PFSK-1 (cell line): ENCODE data around the gene TBXAS1.

Experiments
- FOXP2 ChIP-seq: optimal IDR thresholded peaks from 2 replicates; pipeline ENCODE3; 2011; ENCODE audit warnings: borderline replicate concordance, control low read depth, inconsistent platforms; ENCODE audit not compliant: insufficient read depth; ENCODE audit errors: extremely low read length, extremely low read depth
- POLR2AphosphoS5 ChIP-seq: IDR thresholded peaks from 2 replicates; pipeline ENCODE4 v1.6.1; 2012; ENCODE audit warnings: low read depth, mild to moderate bottlenecking, control low read depth, low read length, moderate library complexity
- SIN3A ChIP-seq: IDR thresholded peaks from 2 replicates; pipeline ENCODE4 v1.6.1; 2012; ENCODE audit warnings: mild to moderate bottlenecking, low read length, moderate library complexity, borderline replicate concordance; ENCODE audit not compliant: insufficient read depth
- TAF1 ChIP-seq: IDR thresholded peaks from 2 replicates; pipeline ENCODE4 v1.6.1; 2012; ENCODE audit warnings: low read length, control low read depth, borderline replicate concordance; ENCODE audit not compliant: insufficient read depth
- TF ChIP-seq, protein P1 (sequence below), 2 experiments: IDR thresholded peaks; 2 replicates each; pipeline versions ENCODE4 v1.6.1 to v1.8.0; 2011 to 2012; ENCODE audit warnings: low read depth in 2 of 2, low read length in 2 of 2, control low read depth in 1 of 2, inconsistent platforms in 1 of 2, mild to moderate bottlenecking in 1 of 2, moderate library complexity in 1 of 2; ENCODE audit not compliant: insufficient read depth in 1 of 2

TBXAS1 gene

DNA sequence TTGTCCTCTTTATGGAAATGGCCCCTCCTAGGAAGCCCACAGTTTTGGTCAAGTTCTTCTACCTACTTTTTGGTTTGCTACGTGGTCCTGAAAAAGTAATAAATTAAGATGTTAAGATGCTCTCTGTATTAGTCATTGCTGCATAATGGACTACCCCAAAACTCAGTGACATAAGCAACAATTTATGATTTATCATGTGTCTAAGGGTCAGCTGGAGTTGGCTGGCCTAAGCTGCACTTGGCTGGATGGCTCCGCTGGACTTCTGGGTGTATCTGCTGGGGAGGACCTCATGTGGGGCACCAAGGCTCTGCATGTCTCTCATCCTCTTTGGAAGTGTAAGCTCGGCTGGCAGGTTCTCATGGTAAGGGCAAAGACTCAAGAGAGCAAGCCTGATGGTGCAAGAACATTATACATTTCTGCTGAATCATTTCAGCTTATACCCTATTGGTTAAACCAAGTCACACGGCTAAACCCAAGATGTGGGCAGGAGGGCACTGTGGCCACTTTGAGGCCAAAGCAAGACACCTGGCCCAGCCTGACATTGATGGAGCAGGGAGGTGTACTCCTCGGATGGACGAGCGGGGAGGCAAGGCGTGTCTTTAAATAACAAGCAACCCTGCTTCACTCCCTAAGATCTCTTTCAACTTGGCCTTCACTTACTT is 47.7 kb downstream of the TBXAS1 start:
- no peak for TF ChIP-seq SIN3A

DNA sequence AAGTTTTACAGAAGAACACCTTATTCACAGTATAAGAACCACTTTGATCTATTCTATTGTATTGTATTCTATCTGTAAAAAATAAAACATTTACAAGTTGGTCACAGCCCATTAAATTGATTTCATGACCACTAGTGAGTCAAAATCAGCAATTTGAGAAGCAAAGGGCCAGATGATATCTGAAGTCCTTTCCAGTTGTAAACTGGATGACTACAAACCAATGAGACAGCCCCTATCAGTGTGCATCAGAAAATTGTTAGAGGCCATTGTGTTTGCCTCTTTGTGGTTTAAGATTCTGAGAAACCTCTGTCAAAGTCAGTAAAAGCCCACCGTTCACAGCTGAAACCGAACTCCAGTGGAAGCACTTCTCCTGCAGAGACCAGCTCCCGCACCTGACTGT is 54.8 kb downstream of the TBXAS1 start:
- TF ChIP-seq FOXP2 (no peak), TAF1 (no peak), SIN3A (no peak), POLR2AphosphoS5 (no peak)
- TF ChIP-seq, protein P1, sequence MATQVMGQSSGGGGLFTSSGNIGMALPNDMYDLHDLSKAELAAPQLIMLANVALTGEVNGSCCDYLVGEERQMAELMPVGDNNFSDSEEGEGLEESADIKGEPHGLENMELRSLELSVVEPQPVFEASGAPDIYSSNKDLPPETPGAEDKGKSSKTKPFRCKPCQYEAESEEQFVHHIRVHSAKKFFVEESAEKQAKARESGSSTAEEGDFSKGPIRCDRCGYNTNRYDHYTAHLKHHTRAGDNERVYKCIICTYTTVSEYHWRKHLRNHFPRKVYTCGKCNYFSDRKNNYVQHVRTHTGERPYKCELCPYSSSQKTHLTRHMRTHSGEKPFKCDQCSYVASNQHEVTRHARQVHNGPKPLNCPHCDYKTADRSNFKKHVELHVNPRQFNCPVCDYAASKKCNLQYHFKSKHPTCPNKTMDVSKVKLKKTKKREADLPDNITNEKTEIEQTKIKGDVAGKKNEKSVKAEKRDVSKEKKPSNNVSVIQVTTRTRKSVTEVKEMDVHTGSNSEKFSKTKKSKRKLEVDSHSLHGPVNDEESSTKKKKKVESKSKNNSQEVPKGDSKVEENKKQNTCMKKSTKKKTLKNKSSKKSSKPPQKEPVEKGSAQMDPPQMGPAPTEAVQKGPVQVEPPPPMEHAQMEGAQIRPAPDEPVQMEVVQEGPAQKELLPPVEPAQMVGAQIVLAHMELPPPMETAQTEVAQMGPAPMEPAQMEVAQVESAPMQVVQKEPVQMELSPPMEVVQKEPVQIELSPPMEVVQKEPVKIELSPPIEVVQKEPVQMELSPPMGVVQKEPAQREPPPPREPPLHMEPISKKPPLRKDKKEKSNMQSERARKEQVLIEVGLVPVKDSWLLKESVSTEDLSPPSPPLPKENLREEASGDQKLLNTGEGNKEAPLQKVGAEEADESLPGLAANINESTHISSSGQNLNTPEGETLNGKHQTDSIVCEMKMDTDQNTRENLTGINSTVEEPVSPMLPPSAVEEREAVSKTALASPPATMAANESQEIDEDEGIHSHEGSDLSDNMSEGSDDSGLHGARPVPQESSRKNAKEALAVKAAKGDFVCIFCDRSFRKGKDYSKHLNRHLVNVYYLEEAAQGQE (IDR thresholded peaks at IDR 0.05; ENCODE audit: insufficient read depth in 1 of 2, low read depth in 2 of 2, low read length in 2 of 2), result no peak

DNA sequence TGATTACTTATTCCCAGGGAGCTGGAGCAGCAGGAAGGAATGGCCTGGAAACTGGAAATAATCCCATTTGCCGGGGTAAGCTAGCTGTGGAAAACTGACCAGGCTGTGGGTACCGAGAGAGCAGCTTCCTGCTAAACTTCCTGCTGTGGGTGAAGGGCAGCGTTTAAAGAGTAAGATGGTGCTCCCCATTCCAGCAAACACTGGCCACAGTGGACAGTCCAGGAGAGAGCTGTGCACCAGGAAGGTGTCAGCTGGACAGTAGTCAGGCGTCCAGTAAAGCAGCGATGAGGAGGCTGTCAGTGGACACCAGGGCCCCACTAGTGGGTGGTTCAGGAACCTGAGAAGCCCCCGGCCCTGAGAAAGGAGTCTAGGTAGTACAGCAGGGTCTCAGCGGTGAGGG is 55.4 kb downstream of the TBXAS1 start:
- TF ChIP-seq TAF1 (no peak), POLR2AphosphoS5 (no peak)
- TF ChIP-seq, protein P1 (IDR thresholded peaks at IDR 0.05; ENCODE audit: insufficient read depth in 1 of 2, low read depth in 2 of 2, low read length in 2 of 2), result no peak

DNA sequence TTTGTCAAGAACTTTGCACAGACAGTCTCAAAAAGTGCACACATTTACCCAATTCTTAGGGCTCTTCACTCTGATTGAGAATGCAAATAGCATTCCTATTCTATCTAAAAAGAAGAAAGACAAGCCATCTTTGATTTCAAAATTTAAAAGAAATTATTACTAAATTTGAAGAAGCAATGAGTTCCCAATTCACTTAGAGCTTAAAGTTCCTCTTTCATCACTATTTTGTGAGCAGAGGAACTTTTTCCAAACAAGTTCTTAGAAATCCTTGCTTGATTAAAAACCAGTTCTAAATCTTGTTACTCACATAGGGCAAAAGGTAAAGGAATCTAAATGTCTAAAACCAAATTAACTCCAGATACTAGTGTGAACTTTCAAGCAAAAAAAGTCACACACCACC is 56.4 kb downstream of the TBXAS1 start:
- no peak for TF ChIP-seq POLR2AphosphoS5
- TF ChIP-seq, protein P1 (IDR thresholded peaks at IDR 0.05; ENCODE audit: insufficient read depth in 1 of 2, low read depth in 2 of 2, low read length in 2 of 2), result no peak
- TF ChIP-seq TAF1, result no peak

DNA sequence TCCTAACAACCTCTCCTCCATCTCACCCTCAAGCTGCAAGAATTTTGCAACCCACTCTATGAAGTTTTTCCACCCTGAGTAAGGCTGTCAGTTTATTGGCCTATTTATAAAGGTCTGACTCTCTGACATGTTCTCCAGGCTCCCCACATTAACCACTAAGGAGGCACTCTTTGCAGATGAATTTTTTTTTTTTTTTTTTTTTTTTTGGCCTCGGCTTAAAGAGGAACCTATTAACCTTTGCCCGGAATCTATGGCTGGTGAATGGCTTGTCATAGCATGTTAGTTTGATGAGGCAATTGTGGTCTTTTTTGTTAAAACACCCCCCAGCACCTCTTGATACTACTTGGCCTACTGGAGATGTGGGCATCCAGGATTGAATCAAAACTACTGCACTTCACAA is 57.1 kb downstream of the TBXAS1 start:
- TF ChIP-seq POLR2AphosphoS5 (no peak), FOXP2 (no peak), SIN3A (no peak), TAF1 (no peak)
- TF ChIP-seq, protein P1 (IDR thresholded peaks at IDR 0.05; ENCODE audit: insufficient read depth in 1 of 2, low read depth in 2 of 2, low read length in 2 of 2), result no peak

DNA sequence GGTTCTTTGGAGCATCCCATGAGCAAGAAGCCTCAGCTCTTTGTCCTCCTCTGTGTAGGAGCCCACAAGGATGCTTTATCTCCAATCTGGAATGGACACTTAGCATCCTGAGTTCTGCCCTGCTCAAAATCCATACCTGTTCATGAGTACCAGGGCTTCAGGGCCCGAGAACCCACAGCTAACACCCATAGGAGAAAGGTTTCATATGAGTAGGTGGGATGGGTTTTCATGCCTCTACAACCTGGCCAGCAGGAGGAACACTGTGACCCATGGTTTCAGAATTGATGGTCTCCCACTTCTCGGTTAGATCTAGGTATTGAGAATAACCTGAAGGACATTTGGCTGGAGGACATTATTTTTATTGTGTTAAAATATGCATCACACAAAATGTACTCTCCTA is 57.8 kb downstream of the TBXAS1 start:
- no peak for TF ChIP-seq TAF1
- no peak for TF ChIP-seq POLR2AphosphoS5
